Measurements from ENCODE around the gene GPRIN2.

DNA sequence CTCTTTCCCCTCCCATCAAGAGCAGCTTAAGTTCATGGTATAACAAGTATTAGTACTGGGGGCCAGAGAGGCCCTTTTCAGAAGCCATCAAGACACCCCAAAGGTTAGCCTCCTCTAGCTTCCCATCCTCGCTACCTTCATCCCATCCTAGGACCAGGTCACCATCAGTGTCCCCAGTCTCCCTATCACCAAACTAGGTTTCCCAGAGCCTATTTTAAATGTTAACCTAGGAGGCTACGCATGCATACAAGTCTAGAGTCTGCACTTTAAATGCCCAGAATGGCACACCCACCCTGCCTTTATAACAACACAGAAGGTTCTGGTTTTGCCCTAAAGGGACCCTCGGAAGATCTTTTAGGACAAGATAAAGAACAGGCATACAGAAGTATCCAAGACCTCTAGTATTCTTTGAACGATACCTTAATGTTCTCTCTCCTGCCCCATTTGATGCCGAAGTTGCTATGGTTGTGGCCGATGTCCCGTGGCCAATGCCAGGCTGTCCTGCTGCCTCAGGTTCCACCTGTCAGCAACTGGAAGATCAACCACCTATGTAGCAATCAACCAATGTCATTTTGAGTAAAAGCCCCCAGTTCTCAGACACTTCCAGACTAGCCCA is 2.2 kb downstream of the GPRIN2 start:
- TF ChIP-seq, protein P1, sequence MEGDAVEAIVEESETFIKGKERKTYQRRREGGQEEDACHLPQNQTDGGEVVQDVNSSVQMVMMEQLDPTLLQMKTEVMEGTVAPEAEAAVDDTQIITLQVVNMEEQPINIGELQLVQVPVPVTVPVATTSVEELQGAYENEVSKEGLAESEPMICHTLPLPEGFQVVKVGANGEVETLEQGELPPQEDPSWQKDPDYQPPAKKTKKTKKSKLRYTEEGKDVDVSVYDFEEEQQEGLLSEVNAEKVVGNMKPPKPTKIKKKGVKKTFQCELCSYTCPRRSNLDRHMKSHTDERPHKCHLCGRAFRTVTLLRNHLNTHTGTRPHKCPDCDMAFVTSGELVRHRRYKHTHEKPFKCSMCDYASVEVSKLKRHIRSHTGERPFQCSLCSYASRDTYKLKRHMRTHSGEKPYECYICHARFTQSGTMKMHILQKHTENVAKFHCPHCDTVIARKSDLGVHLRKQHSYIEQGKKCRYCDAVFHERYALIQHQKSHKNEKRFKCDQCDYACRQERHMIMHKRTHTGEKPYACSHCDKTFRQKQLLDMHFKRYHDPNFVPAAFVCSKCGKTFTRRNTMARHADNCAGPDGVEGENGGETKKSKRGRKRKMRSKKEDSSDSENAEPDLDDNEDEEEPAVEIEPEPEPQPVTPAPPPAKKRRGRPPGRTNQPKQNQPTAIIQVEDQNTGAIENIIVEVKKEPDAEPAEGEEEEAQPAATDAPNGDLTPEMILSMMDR (IDR thresholded peaks at IDR 0.05; ENCODE audit: low read depth, low read length, poor library complexity, severe bottlenecking) = no peak
- TF ChIP-seq EZH2phosphoT487 (IDR thresholded peaks at IDR 0.05; ENCODE audit: borderline replicate concordance, low read length) = no peak

Measured in DOHH2 (cell line).